GM19324 (cell line): ENCODE results near the gene CCDC97.
A peak's percentile ranks its signal among the peaks of the same experiment; 100 is the strongest.
"Not testable (repeated sequence)": the region's sequence is repeated elsewhere in the genome, so short reads cannot be mapped to it uniquely, and the experiment has no call there.

Source experiments
- ATAC-seq: cut with Tn5 transposase; IDR thresholded peaks from one replicate; pipeline ENCODE4 v1.9.1; 2021; ENCODE audit warnings: mild to moderate bottlenecking, moderate library complexity; ENCODE audit not compliant: unreplicated experiment, low FRiP score

The CCDC97 gene

DNA sequence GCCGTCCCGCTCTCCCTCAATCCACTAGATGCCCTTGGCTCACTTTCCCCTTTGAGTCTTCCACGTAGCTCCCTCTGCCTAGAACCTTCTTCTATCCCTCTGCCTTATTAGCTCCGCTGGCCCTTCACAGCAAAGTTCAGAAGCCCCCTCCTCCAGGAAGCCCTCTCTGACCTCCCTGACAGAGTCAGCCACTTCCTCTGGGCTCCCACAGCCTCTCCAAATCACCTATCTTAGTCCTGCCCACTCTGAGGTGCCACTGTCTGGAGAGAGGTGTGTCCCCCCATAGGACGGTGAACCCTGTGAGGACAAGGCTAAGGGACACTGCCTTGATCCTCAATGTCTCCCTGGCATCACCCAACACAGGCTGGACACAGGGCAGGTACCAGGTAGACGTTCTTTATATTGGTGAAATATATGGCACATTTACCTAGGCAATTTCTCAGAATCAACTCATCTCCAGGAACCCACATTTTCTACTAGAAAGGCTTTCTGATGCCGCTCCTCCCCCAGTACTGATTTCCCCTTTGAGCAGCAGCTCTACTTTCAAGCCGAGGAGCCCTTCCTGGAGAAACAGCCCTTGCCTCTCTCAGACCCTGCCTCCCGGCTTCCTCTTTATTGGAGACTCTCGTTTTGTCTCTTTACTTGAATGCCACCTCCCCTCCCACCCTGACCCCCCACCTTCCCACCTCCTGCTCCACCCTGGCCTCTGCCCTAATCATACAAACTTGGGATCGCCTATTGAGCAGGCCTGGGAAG lies 47.2 kb downstream of the CCDC97 start:
- no peak for ATAC-seq

DNA sequence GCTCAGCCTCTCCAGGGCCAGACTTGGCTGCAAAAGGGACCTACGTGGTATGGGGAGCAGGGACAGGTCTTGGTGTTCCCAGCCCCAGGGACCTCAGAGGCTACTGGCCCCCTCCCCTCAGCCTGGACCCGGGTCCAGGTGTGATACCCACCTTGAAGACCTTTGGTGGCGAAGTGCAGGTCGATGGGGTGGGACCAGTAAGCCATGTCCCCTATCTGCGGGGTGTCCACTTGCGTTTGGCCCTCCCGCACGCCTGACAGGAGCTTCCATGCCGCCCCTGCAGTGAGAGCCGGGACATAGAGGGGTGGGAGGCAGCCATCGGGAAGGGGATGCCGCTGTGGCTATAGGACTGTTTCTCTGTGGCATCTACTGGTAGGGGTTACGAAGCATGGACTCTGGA lies 47.8 kb downstream of the CCDC97 start:
- ATAC-seq = no peak

DNA sequence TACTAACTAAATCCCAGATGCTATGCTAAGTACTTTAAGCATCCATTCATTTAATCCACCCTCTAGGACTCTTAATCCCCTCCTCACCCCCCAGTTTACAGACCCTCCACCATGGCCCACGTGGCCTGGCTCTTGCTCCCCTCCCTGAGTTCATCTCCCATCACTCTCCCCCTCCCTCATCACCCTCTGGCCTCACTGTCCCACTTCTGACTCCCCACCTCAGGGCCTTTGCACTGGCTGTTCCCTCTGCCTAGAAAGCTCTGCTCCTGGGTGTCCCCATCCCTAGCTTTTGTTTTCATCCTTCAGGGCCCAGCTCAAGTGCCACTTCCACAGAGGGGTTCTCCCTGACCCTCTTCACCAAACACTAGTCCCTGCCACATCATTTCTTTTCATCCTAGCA lies 49.8 kb downstream of the CCDC97 start:
- no peak for ATAC-seq

DNA sequence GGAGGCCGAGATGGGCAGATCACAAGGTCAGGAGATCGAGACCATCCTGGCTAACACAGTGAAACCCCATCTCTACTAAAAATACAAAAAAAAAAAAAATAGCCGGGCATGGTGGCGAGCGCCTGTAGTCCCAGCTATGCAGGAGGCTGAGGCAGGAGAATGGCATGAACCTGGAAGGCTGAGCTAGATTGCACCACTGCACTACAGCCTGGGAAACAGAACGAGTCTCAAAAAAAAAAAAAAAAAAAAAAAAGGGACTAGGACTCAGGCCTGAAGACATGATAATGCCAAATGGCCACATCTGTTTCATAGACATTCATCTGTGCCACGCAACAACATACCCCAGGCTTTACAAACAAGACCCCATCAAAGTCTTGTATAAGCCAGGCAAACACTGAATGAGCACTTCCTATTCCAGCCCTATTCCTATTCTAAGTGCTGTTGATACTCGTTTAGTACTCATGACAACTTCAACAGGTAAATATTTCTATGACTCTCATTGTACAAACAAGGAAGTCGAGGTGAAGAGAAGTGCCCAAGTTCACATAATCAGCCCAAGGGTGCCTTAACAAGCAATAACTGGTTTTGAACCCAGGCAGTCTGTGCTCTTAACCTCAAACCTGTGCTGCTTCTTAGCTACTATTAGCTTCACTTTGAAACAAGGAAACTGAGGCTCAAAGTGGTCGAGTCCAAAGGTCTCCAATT lies 52.3 kb downstream of the CCDC97 start:
- ATAC-seq = no peak

DNA sequence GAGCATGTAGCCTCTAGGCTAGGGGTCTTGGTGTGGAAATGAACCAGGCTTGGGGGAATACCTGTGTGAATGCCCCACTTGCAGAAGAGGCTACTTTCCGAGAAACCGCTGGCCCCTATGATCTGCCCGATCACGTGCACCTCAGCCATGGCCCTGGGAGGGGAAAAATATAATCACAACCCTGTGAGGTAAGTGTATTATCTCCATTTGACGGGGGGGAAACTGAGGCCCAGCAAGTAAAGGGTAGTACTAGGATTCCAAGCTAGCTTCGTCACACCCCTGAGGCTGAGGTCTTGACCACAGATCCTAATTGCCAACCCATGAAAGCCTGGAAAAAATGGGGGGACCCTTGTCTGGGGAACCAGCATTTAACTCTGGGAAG lies 53.4 kb downstream of the CCDC97 start:
- peak; percentile 2 for ATAC-seq

DNA sequence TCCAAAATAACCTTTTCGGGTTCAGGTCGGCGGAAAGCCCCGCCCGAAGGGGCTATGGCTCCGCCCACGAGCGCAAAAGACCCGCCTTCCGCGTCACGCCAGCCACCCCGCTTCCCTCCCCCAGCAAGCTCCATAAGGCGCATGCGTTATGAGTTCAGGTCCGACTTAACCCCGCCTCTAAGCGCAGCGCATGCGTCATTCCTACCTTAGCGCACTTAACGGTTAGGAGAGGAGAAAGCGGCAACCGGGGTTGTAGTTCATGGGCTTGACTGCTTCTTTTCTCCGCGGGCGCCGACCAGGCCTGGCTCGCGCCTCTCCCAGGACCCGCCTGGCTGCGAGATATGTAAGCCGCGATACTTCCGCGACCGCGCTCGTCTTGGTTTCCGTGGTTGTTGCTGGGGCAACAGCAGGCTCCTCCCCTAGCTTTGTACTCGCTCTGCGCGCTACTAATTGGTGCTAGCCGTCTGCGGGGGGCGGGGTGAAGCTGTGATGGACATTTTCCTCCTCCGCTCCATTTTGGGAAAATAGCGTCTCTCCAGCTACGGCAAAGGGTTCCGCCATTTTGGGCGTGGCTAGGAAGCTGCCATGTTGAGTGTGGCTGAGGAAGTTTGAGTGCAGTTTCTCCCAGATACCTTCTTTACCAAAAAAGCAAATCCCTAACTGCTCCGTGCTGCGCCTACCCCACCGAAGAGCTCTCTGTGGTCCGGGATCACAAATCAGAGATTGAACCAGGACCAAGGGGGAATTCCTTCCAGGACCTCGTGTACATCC lies 54.0 kb downstream of the CCDC97 start, which contains the start of gene B9D2:
B9D2 (minus strand) TSS at position 397 of the 771 bp plus-strand sequence. CDS start 630 bp downstream, outside the sequence.
- ATAC-seq = peak; percentile 91

DNA sequence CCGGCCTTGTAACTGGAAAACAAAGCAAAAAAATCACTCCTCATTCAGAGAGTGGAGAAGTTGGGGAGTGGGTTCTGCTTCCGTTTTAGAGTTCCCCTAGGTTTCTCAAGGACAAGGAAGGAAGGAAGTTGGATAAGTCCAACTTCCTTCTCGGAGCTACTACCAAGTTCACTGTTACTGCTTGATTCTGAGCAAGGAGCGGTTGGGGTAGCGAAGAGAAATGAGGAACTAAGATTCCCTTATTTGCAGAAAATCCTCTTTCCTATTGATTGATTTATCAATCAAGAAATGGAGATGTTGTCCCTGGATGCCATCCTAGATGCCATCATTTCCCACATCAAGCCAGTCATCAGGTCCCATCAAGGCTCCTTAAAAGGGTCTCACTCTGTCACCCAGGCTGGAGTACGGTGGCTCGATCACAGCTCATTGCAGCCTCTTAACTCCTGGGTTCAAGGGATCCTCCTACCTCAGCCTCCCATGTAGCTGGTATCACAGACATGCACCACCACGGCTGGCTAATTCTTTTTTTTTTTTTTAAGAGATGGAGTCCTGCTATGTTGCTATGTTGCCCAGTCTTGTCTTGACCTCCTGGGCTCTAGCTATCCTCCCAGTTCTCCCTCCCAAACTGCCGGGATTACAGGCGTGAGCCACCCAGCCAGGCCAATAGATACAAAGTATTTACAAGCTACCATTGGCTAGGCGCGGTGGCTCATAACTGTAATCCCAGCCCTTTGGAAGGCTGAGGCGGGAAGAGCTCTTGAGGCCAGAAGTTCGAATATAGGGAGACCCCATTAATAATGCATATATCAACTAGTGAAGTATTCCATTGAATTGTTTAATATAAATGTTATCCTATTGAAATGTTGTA lies 54.8 kb downstream of the CCDC97 start:
- ATAC-seq = no peak

DNA sequence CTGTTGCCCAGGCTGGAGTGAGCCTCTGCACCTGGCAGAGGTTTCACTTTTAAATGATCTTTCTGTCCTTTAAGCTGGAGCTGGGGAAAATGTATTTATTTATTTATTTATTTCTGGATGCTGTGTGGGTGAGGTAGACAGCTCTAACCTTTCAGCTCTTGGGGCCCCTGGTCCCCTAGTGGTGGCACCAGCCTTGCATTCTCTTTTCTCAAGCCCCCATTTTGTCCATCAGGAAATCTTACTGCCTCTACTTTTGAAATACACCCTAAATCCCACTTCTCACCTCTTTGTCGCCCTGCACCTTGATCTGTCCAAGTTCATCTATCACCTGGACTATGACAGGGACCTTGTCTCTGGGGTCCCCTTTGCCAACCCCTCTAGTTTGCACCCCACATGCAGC lies 56.1 kb downstream of the CCDC97 start:
- ATAC-seq = no peak

DNA sequence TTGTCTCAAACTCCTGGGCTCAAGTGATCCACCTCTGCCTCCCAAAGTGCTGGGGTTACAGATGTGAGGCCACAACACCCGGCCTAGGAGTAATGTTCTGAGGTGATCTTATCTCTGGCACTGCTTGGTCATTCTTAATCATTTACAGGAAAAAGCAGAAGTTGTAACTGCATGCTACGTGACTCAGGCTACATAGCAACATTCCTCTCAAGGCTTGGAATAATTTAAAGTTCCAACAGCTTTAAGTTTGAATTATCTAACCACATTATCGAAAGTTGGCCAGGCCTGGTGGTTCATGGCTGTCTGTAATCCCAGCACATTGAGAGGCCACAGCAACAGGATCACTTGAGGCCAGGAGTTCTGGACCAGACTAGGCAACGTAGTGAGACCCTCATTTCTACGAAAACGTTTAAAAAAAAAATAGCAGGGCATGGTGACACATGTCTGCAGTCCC lies 57.9 kb downstream of the CCDC97 start:
- no peak for ATAC-seq

DNA sequence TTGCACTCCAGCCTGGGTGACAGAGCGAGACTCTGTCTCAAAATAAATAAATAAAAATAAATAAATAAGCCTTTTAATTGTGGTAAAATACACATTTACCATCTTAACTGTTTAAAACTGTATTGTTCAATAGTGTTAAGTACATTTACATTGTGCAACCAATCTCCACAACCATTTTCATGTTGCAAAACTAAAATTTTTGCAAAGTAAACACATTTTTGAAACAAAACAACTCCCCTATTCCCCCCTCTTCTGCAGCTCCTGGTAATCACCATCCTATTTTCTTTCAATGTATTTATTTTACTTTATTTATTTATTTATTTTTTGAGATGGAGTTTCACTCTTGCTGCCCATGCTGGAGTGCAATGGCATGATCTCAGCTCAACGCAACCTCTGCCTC lies 59.8 kb downstream of the CCDC97 start:
- ATAC-seq = no peak

DNA sequence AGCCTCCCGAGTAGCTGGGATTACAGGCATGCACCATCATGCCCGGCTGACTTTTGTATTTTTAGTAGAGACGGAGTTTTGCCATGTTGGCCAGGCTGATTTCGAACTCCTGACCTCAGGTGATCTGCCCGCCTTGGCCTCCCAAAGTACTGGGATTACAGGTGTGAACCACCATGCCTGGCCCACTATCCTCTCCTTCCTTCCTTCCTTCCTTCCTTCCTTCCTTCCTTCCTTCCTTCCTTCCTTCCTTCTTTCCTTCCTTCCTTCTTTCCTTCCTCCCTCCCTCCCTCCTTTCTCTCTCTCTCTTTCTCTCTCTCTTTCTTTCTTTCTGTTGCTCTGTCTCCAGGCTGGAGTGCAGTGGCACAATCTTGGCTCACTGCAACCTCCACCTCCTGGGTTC lies 61.1 kb downstream of the CCDC97 start:
- ATAC-seq = not testable (repeated sequence)

DNA sequence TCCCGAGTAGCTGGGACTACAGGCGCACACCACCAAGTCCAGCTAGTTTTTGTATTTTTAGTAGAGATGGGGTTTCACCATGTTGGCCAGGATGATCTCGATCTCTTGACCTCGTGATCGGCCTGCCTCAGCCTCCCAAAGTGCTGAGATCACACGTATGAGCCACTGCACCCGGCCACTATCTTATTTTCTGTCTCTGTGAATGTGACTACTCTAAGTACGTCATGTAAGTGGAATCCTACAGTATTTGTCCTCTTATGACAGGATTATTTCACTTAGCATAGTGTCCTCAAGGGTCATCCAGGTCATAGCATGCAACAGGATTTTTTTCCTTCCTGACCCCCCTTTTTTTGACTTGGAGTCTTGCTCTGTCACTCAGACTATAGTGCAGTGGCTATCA lies 61.6 kb downstream of the CCDC97 start:
- ATAC-seq = no peak

DNA sequence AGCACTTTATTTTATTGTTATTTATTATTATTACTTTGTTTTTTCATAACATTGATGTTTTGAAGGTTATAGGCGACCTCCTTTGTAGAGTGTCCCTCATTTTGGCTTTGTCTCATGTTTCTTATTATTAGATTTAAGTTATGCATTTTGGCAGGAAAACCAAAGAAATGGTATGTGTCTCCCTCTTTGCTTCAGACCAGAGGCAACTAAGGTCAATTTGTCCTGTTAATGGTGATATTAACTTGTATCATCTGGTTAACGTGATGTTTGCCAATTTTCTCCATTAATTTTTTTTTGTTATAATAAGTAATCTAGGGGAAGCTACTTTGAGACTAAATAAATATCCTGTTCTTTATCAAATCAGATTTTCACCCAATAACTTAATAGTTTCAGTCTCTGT lies 62.5 kb downstream of the CCDC97 start:
- ATAC-seq = no peak

DNA sequence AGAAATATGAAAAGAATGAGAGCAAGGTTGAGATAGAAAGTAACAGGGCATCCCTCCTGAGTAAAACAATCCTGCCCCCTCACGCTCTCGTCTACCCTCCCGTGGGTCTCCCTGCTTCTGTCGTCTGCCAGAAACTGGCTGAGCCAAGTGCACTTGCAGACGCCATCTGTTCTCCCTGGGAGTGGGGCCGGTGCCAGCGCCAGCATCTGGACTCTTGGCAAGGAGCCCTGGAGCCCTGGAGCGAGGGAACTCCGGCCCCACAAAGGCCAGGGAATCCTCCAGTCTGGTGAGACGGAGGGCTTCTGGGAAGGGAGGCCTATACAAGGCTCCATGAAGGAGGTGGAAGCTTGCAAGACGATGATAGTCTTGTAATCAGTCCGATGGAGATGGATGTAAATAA lies 64.0 kb downstream of the CCDC97 start:
- no peak for ATAC-seq
